RWPE2 (cell line): ENCODE data around the gene CIDEC.

Experiments used
- ATAC-seq: fragments of 200-7000 bp; cut with Tn5 transposase; 3 replicates; pipeline ENCODE4 v1.9.1; 2021; ENCODE audit warnings: low read depth
- DNase-seq: peaks from one replicate; pipeline ENCODE4 v3.0.0-alpha.2; 2020; ENCODE audit warnings: low spot score
- H3K27ac ChIP-seq: fragments of 450-650 bp; 2 replicates; pipeline ENCODE4 v1.5.1; 2017; ENCODE audit warnings: mild to moderate bottlenecking; ENCODE audit not compliant: poor library complexity, severe bottlenecking
- H3K27me3 ChIP-seq: fragments of 250-450 bp; sonication (Bioruptor Pico); 2 replicates; pipeline ENCODE4 v1.5.1; 2021; ENCODE audit warnings: mild to moderate bottlenecking, moderate library complexity; ENCODE audit not compliant: insufficient read depth, poor library complexity, severe bottlenecking
- H3K36me3 ChIP-seq: fragments of 250-450 bp; sonication (Bioruptor Pico); 2 replicates; pipeline ENCODE4 v1.5.1; 2020; ENCODE audit warnings: low read depth, mild to moderate bottlenecking, moderate library complexity
- H3K4me1 ChIP-seq: fragments of 250-450 bp; sonication (Bioruptor Pico); 2 replicates; pipeline ENCODE4 v1.5.1; 2021; ENCODE audit warnings: mild to moderate bottlenecking, moderate library complexity; ENCODE audit not compliant: insufficient read depth, poor library complexity, severe bottlenecking
- H3K4me3 ChIP-seq: fragments of 250-450 bp; sonication (Bioruptor Pico); 2 replicates; pipeline ENCODE4 v1.5.1; 2021; ENCODE audit warnings: mild to moderate bottlenecking, moderate library complexity; ENCODE audit not compliant: severe bottlenecking
- H3K9me3 ChIP-seq: fragments of 250-450 bp; sonication (Bioruptor Pico); 2 replicates; pipeline ENCODE4 v1.5.1; 2021; ENCODE audit warnings: mild to moderate bottlenecking, moderate library complexity; ENCODE audit not compliant: severe bottlenecking
- TF ChIP-seq, protein P1 (sequence below): fragments of 450-650 bp; IDR thresholded peaks from one replicate; pipeline ENCODE4 v1.5.1; 2017; ENCODE audit warnings: mild to moderate bottlenecking, moderate library complexity; ENCODE audit not compliant: poor library complexity, severe bottlenecking

CIDEC gene

DNA sequence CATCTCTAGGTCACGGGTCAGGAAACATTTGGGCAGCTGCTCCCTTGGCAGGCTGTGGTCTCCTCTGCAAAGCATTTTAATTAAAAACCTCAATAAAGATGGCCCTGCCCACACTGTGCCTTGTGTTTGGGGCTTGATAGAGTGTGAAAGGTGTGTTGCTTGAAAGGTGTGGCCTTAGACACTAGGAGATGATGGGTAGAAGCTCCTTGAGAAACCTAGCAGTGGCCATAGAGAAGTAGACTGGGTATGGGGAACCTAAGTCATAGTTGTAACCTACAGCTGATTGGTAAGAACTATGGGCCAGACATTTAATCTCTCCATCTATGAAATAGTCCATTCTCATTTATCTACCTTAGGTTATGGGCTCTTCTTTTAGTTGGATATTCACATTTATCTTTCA, 13.7 kb upstream of the CIDEC start:
- Histone ChIP-seq H3K36me3 (peaks cover 31% of the 10 kb centered on the region), H3K9me3 (peaks cover 4% of the 10 kb centered on the region), H3K4me1 (peaks cover 36% of the 10 kb centered on the region), H3K4me3 (no peak overlapping the region), H3K27me3 (no peaks in the 10 kb centered on the region), H3K27ac (peak overlapping the region; percentile 66)
- TF ChIP-seq, protein P1, sequence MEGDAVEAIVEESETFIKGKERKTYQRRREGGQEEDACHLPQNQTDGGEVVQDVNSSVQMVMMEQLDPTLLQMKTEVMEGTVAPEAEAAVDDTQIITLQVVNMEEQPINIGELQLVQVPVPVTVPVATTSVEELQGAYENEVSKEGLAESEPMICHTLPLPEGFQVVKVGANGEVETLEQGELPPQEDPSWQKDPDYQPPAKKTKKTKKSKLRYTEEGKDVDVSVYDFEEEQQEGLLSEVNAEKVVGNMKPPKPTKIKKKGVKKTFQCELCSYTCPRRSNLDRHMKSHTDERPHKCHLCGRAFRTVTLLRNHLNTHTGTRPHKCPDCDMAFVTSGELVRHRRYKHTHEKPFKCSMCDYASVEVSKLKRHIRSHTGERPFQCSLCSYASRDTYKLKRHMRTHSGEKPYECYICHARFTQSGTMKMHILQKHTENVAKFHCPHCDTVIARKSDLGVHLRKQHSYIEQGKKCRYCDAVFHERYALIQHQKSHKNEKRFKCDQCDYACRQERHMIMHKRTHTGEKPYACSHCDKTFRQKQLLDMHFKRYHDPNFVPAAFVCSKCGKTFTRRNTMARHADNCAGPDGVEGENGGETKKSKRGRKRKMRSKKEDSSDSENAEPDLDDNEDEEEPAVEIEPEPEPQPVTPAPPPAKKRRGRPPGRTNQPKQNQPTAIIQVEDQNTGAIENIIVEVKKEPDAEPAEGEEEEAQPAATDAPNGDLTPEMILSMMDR = no peak
- ATAC-seq (no peak), DNase-seq (no peak)

DNA sequence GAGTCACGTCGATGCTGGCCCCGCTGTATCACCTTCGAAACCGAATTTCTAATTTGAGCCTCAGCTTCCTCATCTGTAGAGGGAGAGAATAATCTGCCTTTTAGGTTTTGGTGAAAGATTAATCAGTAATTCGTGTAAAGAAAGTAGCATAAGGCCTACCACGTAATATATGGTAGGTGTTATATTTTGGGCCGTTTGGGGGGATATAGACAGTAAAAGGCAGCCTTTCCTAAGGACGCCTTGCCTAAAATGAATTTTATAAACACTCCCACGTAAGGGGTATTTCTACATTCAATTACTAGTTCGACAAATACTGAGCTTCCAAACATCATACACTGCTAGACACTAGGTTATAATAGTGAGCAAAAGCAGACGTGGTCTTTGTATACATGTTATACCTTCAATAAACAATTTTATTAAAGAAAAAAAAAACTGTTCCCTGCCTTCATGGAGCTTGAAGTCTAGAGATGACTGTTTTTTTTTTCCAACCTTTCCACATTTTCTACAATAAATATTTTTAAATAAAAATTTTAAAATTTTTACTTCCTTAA, 11.1 kb upstream of the CIDEC start:
- Histone ChIP-seq H3K9me3 (peaks cover 4% of the 10 kb centered on the region), H3K4me1 (peaks cover 14% of the 10 kb centered on the region), H3K27ac (peak overlapping the region; percentile 73), H3K27me3 (no peaks in the 10 kb centered on the region), H3K4me3 (peak overlapping the region; percentile 96), H3K36me3 (peaks cover 31% of the 10 kb centered on the region)
- ATAC-seq = no peak
- TF ChIP-seq, protein P1 = no peak
- no peak for DNase-seq

DNA sequence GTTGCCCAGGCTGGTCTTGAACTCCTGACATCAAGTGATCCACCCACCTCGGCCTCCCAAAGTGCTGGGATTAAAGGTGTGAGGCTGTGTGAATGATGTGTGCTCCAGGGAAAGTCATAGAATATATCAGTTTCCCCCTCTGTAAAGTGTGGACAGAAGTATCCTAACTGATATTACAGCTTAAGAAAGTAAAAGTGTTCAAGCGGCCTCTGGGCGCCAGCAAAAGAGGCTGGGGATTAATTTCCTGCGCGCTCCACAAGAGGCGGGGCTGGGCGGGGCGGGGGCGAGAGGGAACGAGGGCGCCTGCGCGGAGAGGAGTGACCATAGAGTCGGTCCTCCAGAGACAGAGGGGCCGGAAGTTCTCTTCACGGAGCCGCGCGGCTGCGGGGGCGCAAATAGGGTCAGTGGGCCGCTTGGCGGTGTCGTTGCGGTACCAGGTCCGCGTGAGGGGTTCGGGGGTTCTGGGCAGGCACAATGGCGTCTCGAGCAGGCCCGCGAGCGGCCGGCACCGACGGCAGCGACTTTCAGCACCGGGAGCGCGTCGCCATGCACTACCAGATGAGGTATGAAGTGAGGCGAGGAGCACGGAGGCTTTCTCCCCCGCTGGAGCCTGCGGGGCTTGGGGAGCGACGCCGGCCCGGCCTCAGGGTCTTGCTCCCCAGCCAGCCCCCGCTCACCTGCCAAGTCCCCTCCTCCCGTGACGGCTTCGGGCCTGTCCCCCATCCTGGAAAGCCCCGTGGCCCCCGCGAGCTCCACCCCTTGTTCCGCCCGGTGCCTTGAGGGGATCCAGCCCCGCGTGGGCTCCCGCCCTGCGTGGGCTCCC, 10.4 kb upstream of the CIDEC start, which contains the start of gene JAGN1:
JAGN1 (plus strand) TSS at position 362 of the 823 bp plus-strand sequence; CDS start at position 475, 113 bp downstream.
- Histone ChIP-seq H3K36me3 (peaks cover 31% of the 10 kb centered on the region), H3K27ac (peak within 1 kb of the TSS; percentile 73), H3K4me3 (peak within 1 kb of the TSS; percentile 96), H3K9me3 (peaks cover 4% of the 10 kb centered on the region), H3K4me1 (peaks cover 14% of the 10 kb centered on the region), H3K27me3 (no peaks in the 10 kb centered on the region)
- TF ChIP-seq, protein P1 = peak; percentile 7
- ATAC-seq = peak; percentile 78
- peak; percentile 81 for DNase-seq

DNA sequence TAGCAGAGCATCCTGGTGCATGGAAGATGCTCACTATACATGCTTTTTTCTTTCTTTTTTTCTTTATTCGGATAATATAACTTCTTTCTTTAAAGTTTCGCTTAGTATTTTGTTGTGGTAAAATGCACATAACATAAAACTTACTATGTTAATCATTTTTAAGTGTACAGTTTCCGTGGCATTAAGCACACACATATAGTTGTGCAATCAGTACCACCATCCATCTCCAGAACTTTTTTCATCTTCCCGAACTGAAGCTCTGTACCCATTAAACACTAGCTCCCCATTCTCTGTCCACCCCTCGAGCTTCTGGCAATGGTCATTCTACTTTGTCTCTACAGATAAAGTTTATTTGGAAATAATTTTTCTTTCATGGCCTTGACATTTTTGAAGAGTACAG, 9.4 kb upstream of the CIDEC start:
- ATAC-seq (no peak), DNase-seq (no peak)
- Histone ChIP-seq H3K36me3 (peaks cover 27% of the 10 kb centered on the region), H3K27ac (peak overlapping the region; percentile 73), H3K9me3 (no peaks in the 10 kb centered on the region), H3K27me3 (no peaks in the 10 kb centered on the region), H3K4me1 (peaks cover 22% of the 10 kb centered on the region), H3K4me3 (no peak overlapping the region)
- TF ChIP-seq, protein P1 = no peak
